AG10803 (cell line): ENCODE measurements around the gene TRO.

Experiments
- DNase-seq: peaks from one replicate; pipeline ENCODE4 v3.0.0; 2010; ENCODE audit warnings: low read depth
- H3K4me3 ChIP-seq: 2 replicates; pipeline ENCODE4 v1.5.1; 2011; ENCODE audit warnings: mild to moderate bottlenecking, low read length, control low read depth
- CTCF ChIP-seq: conservative IDR thresholded peaks from 2 replicates; pipeline ENCODE4 v1.5.1; 2011; ENCODE audit warnings: mild to moderate bottlenecking, low read length, control low read depth, inconsistent platforms

Gene TRO

GRCh38 chrX:54923376-54923775 is 2.8 kb downstream of the TRO start:
- no peak for DNase-seq
- no peak for TF ChIP-seq CTCF
- H3K4me3 ChIP-seq, result no peak overlapping the region

DNA sequence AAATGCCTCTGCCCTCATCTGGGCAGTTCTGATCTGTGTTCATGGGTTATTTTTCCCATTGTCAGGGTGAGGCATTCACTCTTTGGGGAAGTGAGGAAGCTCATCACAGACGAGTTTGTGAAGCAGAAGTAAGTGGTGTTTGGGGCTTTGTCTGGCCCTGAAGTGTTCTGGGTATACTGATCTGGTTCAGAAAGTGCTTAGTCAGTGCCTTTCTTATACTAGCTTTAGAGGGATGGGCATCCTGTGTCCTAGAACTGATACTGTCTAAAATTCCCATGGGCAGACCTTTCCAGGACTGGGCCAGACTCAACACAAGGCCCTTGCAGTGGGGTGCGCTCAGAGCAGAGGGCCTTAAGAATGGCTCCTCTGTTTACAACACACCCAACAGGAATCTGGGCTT is 6.4 kb downstream of the TRO start:
- no peak overlapping the region for H3K4me3 ChIP-seq
- no peak for TF ChIP-seq CTCF
- no peak for DNase-seq

GRCh38 chrX:54928876-54929275 is 8.3 kb downstream of the TRO start:
- TF ChIP-seq CTCF, result no peak
- no peak for DNase-seq

DNA sequence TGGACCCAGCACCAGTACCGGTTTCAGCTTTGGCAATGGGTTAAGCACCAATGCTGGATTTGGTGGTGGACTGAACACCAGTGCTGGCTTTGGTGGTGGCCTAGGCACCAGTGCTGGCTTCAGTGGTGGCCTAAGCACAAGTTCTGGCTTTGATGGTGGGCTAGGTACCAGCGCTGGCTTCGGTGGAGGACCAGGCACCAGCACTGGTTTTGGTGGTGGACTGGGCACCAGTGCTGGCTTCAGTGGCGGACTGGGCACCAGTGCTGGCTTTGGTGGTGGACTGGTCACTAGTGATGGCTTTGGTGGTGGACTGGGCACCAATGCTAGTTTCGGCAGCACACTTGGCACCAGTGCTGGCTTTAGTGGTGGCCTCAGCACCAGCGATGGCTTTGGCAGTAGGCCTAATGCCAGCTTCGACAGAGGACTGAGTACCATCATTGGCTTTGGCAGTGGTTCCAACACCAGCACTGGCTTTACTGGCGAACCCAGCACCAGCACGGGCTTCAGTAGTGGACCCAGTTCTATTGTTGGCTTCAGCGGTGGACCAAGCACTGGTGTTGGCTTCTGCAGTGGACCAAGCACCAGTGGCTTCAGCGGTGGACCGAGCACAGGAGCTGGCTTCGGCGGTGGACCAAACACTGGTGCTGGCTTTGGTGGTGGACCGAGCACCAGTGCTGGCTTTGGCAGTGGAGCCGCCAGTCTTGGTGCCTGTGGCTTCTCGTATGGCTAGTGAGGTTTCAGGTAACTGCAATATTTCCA is 9.8 kb downstream of the TRO start:
- no peak for DNase-seq
- no peak for TF ChIP-seq CTCF

More at GRCh38 chrX:54928876-54929275, 8.3 kb downstream of the TRO start:
- H3K4me3 ChIP-seq, result no peak overlapping the region

DNA sequence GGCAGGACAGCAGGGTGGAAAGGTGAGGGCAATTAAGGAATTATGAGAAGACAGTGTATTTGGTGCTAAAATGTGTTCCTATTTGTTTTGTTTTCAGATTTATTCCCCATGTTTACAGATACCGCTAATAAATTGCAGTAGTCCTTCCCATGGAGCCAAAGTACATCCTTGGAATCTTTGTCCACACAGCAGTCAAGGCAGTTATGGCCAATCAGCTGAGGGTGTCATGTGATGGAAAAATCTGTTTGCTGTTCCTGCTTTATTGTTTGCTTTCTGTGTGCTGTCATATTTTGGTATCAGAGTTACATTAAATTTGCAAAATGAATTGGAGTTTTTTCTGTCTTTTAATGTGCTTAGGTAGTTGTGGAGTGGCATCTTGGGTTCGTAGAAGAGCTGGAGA is 10.5 kb downstream of the TRO start:
- no peak for DNase-seq
- TF ChIP-seq CTCF, result no peak
- H3K4me3 ChIP-seq, result no peak overlapping the region

More for the DNA sequence above, 9.8 kb downstream of the TRO start:
- no peak overlapping the region for H3K4me3 ChIP-seq

GRCh38 chrX:54933150-54933826 is 12.7 kb downstream of the TRO start:
- no peak for DNase-seq
- no peak for TF ChIP-seq CTCF
- H3K4me3 ChIP-seq, result no peak overlapping the region

DNA sequence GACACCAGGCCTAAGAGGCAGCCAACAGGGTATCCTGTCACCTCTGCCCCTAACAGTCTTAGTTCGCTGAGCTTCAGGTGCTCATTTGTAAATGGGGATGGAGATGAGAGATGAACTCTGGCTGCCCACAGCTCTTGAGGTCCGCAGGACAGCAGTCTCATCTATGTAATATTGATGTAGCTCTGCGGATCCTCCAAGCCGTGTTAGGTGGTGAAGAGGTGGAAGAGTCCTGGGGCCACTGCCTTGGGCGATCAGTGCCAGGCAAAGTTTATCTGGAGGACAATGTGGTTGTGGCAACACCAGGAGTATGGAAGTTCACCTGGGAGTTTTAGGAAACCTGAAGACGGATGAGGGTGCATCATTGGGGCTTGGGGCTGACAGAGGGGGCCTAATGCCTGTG is 13.4 kb downstream of the TRO start:
- DNase-seq, result no peak
- no peak overlapping the region for H3K4me3 ChIP-seq
- no peak for TF ChIP-seq CTCF
